ENCODE results near the gene ROS1. TPM values are rescaled to one million over a fixed set of nuclear protein-coding genes. Genes with fewer than 3 reads are reported as not detected.

The ROS1 gene
- total RNA-seq, 1 donor from 2014 or later, result not detected

- H3K4me1 Mint-ChIP-seq, result no peaks in the 10 kb centered on the region
- TF ChIP-seq, protein P1, sequence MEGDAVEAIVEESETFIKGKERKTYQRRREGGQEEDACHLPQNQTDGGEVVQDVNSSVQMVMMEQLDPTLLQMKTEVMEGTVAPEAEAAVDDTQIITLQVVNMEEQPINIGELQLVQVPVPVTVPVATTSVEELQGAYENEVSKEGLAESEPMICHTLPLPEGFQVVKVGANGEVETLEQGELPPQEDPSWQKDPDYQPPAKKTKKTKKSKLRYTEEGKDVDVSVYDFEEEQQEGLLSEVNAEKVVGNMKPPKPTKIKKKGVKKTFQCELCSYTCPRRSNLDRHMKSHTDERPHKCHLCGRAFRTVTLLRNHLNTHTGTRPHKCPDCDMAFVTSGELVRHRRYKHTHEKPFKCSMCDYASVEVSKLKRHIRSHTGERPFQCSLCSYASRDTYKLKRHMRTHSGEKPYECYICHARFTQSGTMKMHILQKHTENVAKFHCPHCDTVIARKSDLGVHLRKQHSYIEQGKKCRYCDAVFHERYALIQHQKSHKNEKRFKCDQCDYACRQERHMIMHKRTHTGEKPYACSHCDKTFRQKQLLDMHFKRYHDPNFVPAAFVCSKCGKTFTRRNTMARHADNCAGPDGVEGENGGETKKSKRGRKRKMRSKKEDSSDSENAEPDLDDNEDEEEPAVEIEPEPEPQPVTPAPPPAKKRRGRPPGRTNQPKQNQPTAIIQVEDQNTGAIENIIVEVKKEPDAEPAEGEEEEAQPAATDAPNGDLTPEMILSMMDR (conservative IDR thresholded peaks at IDR 0.05), result no peak
- peaks cover 30% of the 10 kb centered on the region for H3K27me3 Mint-ChIP-seq (ENCODE audit: low read depth)
- no peak overlapping the region for H3K4me3 Mint-ChIP-seq
- no peaks in the 10 kb centered on the region for H3K36me3 Mint-ChIP-seq (ENCODE audit: low read depth)
- no peak overlapping the region for H3K27ac Mint-ChIP-seq (ENCODE audit: unreplicated experiment)
- peaks cover 4% of the 10 kb centered on the region for H3K9me3 Mint-ChIP-seq
- no peak for DNase-seq (ENCODE audit: low read depth, low spot score)
Measured at GRCh38 chr6:117290173-117290846, 135.4 kb downstream of the ROS1 start.

DNA sequence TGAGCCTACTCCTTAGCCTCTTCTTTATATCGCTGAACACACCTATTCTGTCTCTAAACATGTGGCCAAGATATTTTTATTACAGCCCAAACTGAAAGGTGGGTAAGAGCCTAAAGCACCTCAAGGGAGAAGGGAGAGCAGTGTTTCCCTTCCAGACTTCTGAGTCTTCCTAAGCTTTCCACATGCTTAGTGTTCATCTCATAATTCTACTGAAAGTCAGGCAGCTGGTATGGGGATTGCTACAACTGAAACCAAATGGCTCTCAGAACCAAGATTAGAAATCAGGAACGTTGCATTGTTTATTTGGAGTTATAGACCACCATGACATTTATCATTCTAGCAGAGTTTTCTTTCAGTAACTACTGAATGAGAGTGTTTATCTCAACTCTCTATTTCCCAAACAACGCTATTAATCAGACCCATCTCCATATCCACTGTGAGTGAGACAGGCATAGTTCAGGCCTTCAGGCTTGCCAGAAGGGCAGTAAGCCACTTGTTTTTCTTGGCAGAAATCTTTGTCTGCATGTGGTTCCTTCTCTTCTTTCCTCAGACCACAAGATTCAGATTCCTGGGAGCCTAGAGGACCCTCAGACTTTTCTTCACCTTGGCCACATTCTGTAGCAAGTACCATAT, 137.5 kb downstream of the ROS1 start:
- peaks cover 4% of the 10 kb centered on the region for H3K9me3 Mint-ChIP-seq
- TF ChIP-seq, protein P1 (conservative IDR thresholded peaks at IDR 0.05), result no peak
- H3K4me1 Mint-ChIP-seq, result no peaks in the 10 kb centered on the region
- H3K27ac Mint-ChIP-seq (ENCODE audit: unreplicated experiment), result no peak overlapping the region
- no peak overlapping the region for H3K4me3 Mint-ChIP-seq
- H3K27me3 Mint-ChIP-seq (ENCODE audit: low read depth), result peaks cover 22% of the 10 kb centered on the region
- DNase-seq (ENCODE audit: low read depth, low spot score), result no peak
- no peaks in the 10 kb centered on the region for H3K36me3 Mint-ChIP-seq (ENCODE audit: low read depth)

DNA sequence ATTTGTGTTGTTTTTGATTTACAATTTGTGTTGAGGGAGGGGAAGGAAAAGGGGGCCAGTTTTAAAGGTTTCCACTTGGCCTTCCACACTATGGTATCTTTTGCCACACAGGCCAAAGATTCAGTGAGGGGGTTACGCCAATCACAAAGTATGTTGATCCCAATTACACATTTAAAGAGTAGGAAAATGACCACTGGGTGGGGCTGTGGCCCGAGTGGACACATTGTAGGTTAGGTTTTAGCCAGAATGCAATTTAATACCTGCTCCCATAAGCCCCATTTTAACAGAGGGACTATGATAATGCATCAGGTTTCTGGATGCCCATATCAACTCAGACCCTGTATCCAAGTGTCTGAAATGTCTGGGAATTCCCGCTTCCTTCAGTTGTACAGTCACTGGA, 144.8 kb downstream of the ROS1 start:
- no peak overlapping the region for H3K4me3 Mint-ChIP-seq

DNA sequence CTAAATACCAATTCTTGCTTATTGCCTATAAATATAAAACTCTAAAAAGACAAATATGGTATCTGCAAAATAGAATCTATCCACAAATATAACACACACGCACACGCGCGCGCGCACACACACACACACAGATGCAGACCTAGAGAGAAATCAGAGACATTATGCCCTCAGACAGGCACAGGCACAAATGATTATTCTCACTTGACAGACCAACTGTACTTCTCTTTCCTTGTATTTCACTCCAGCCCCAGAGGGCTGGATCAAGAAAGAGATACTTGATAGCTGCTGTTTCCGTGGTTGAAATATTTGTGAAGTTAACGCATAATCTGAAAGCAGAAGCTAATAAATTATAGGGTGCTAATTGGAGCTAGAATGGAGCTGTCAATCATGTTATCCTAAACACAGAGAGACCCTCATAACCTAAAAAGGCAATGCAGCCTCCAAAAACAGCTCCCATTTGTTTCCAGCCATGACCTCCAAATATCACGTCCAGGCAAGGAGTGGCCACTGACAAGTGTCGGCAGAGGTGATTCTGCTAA, 148.9 kb downstream of the ROS1 start:
- no peak overlapping the region for H3K27ac Mint-ChIP-seq (ENCODE audit: unreplicated experiment)

More for the DNA sequence above, 144.8 kb downstream of the ROS1 start:
- Mint-ChIP-seq H3K9me3 (no peaks in the 10 kb centered on the region), H3K4me1 (no peaks in the 10 kb centered on the region), H3K27me3 (ENCODE audit: low read depth) (peaks cover 54% of the 10 kb centered on the region), H3K36me3 (ENCODE audit: low read depth) (no peaks in the 10 kb centered on the region), H3K27ac (ENCODE audit: unreplicated experiment) (no peak overlapping the region)
- TF ChIP-seq, protein P1 (conservative IDR thresholded peaks at IDR 0.05), result peak; percentile 32
- no peak for DNase-seq (ENCODE audit: low read depth, low spot score)

GRCh38 chr6:117275711-117276110, 150.0 kb downstream of the ROS1 start:
- no peak for DNase-seq (ENCODE audit: low read depth, low spot score)
- TF ChIP-seq, protein P1 (conservative IDR thresholded peaks at IDR 0.05), result no peak
- H3K4me3 Mint-ChIP-seq, result no peak overlapping the region
- no peaks in the 10 kb centered on the region for H3K9me3 Mint-ChIP-seq
- H3K36me3 Mint-ChIP-seq (ENCODE audit: low read depth), result no peaks in the 10 kb centered on the region
- peaks cover 88% of the 10 kb centered on the region for H3K27me3 Mint-ChIP-seq (ENCODE audit: low read depth)
- no peak overlapping the region for H3K27ac Mint-ChIP-seq (ENCODE audit: unreplicated experiment)
- H3K4me1 Mint-ChIP-seq, result no peaks in the 10 kb centered on the region

More for the DNA sequence above, 148.9 kb downstream of the ROS1 start:
- Mint-ChIP-seq H3K4me1 (no peaks in the 10 kb centered on the region), H3K9me3 (no peaks in the 10 kb centered on the region), H3K4me3 (no peak overlapping the region), H3K27me3 (ENCODE audit: low read depth) (peaks cover 87% of the 10 kb centered on the region), H3K36me3 (ENCODE audit: low read depth) (no peaks in the 10 kb centered on the region)
- TF ChIP-seq, protein P1 (conservative IDR thresholded peaks at IDR 0.05), result no peak
- DNase-seq (ENCODE audit: low read depth, low spot score), result no peak

All from neural crest cell (in vitro differentiated cells).